ENCODE data around the gene GPHN.

Gene GPHN

DNA sequence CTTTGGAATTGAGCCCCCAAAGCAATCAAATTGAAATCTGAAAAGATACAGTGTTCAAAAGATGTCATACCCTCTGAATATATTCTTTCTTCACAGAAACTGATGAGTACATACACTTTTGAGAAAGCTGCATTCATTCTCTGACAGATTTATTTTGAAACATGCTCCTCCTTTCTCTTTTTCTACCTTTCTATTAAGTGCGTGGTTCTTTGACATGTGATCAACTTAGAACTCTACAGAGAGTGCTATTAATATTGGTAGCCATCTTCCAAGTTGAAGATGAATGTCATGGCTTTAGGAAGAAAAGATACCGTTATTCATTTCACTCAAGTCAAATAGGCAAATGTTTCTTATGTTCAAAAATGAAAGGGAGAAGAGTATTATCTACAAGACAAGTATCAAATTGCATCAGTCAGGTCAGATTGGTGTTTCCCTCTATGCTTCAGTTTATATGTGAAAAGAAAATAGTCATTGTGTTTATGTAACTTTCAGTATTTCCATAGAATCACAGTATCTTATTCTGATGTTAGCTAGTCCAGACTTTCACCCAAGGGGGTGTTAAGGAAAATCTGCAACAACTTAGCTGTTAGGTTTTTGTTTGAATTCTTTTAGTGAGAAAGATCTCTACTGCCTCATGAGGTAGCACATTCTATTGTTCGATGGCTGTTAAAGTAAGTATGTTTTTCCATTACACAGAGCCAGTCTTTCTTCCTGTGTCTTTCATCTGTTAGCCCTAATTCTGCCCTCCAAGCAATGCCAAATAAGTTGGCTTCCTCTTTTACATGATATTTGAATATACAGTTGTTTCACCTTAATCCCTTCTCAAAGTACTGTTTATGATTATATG, 625.9 kb downstream of the GPHN start:
- Histone ChIP-seq H2BK12ac (ENCODE audit: low read length) (no peak overlapping the region), H4K91ac (ENCODE audit: low read depth, low read length) (no peak overlapping the region), H3K4ac (ENCODE audit: low read depth, low read length) (no peak overlapping the region), H3K9me3 (ENCODE audit: insufficient read depth, low read depth, low read length) (no peaks in the 10 kb centered on the region), H3K9ac (ENCODE audit: low read length) (no peak overlapping the region), H3K79me2 (ENCODE audit: control insufficient read depth, insufficient read depth, low read length, poor library complexity) (no peaks in the 10 kb centered on the region), H3K23ac (ENCODE audit: low read length) (no peak overlapping the region), H3K36me3 (ENCODE audit: control insufficient read depth in 1 of 2, insufficient read depth in 2 of 2, low read length in 2 of 2) (no peaks in the 10 kb centered on the region), H2AFZ (ENCODE audit: insufficient read depth, low read length, poor library complexity) (no peak overlapping the region), H3K27me3 (ENCODE audit: insufficient read depth, low read length) (no peaks in the 10 kb centered on the region), H3K4me3 (ENCODE audit: low read depth, low read length) (no peak overlapping the region), H2BK120ac (ENCODE audit: insufficient read depth, low read length, poor library complexity) (no peak overlapping the region), H3K4me1 (ENCODE audit: control insufficient read depth in 1 of 2, insufficient read depth in 2 of 2, low read length in 2 of 2) (no peaks in the 10 kb centered on the region), H3K27ac (ENCODE audit: low read depth, low read length) (no peak overlapping the region), H3K14ac (ENCODE audit: low read length) (no peak overlapping the region), H3K4me2 (ENCODE audit: low read length) (no peak overlapping the region), H3K18ac (ENCODE audit: low read length) (no peak overlapping the region), H4K8ac (ENCODE audit: low read depth, low read length) (no peak overlapping the region), H2AK5ac (ENCODE audit: low read length) (no peak overlapping the region), H3K79me1 (ENCODE audit: low read length) (no peaks in the 10 kb centered on the region), H2BK5ac (ENCODE audit: low read depth, low read length, poor library complexity) (no peak overlapping the region), H4K12ac (ENCODE audit: low read depth, low read length) (no peak overlapping the region)
- no CpG with 5 or more reads among the region's 3 CpGs for WGBS (ENCODE audit: extremely low coverage, insufficient coverage, insufficient read length)
- no peak for DNase-seq

DNA sequence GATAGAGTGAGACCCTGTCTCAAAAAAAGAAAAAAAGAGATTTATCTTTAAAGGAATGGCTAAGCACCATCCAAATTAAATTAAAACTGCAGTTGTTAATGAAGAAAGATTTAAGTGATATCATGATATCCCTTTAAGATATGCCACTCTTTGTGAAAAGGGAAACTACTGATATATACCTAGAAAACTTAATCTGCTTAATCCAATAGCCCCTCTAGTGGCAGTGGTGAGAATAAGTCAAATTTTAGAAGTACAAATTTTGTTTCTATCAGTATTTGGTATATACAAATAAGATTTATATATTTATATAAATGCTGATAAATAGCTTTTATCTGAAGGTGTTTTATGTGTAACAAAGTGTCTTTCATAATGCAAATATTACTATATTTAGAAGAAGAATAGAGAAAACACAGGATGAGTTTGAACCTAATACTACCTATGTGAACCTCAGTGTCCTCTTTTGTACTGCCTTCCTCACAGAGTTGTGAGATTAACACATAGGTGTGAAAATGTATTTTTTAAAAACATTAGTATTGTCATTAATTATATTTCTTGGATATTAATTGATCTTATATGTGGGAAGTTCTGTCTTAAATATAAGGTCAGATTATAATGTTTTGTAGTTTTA, 629.9 kb downstream of the GPHN start:
- Histone ChIP-seq H3K79me2 (ENCODE audit: control insufficient read depth, insufficient read depth, low read length, poor library complexity) (no peaks in the 10 kb centered on the region), H3K23ac (ENCODE audit: low read length) (no peak overlapping the region), H3K27me3 (ENCODE audit: insufficient read depth, low read length) (no peaks in the 10 kb centered on the region), H4K8ac (ENCODE audit: low read depth, low read length) (no peak overlapping the region), H2BK12ac (ENCODE audit: low read length) (no peak overlapping the region), H2BK120ac (ENCODE audit: insufficient read depth, low read length, poor library complexity) (no peak overlapping the region), H2AFZ (ENCODE audit: insufficient read depth, low read length, poor library complexity) (no peak overlapping the region), H3K9me3 (ENCODE audit: insufficient read depth, low read depth, low read length) (no peaks in the 10 kb centered on the region), H2BK5ac (ENCODE audit: low read depth, low read length, poor library complexity) (no peak overlapping the region), H3K36me3 (ENCODE audit: control insufficient read depth in 1 of 2, insufficient read depth in 2 of 2, low read length in 2 of 2) (no peaks in the 10 kb centered on the region), H4K12ac (ENCODE audit: low read depth, low read length) (no peak overlapping the region), H3K4ac (ENCODE audit: low read depth, low read length) (no peak overlapping the region), H3K4me2 (ENCODE audit: low read length) (no peak overlapping the region), H3K79me1 (ENCODE audit: low read length) (no peaks in the 10 kb centered on the region), H3K4me3 (ENCODE audit: low read depth, low read length) (no peak overlapping the region), H3K14ac (ENCODE audit: low read length) (no peak overlapping the region), H3K18ac (ENCODE audit: low read length) (no peak overlapping the region), H2AK5ac (ENCODE audit: low read length) (no peak overlapping the region), H4K91ac (ENCODE audit: low read depth, low read length) (no peak overlapping the region), H3K9ac (ENCODE audit: low read length) (no peak overlapping the region), H3K27ac (ENCODE audit: low read depth, low read length) (no peak overlapping the region), H3K4me1 (ENCODE audit: control insufficient read depth in 1 of 2, insufficient read depth in 2 of 2, low read length in 2 of 2) (no peaks in the 10 kb centered on the region)
- peak in 1 of 2 donors; percentile 4 for DNase-seq

DNA sequence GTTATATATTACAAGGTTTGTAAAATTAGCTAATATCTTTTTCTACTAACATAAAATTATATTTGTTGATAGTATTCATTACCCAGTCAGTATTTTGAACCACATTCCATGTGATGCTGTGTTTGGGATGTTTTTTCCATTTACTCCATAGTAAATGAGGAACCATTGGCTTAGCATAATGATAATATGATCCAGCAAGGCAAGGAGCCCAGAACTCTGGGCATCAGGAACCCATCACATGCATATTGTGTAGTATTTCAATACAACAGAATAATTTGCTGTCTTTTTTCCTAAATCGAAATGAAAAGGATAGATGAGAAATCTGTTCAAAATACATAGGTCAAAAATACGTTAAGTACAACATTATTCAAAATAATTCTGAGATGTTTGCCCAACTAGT, 632.6 kb downstream of the GPHN start:
- Histone ChIP-seq H3K79me2 (ENCODE audit: control insufficient read depth, insufficient read depth, low read length, poor library complexity) (no peaks in the 10 kb centered on the region), H3K27ac (ENCODE audit: low read depth, low read length) (no peak overlapping the region), H4K91ac (ENCODE audit: low read depth, low read length) (no peak overlapping the region), H3K4me3 (ENCODE audit: low read depth, low read length) (no peak overlapping the region), H4K8ac (ENCODE audit: low read depth, low read length) (no peak overlapping the region), H3K18ac (ENCODE audit: low read length) (no peak overlapping the region), H3K27me3 (ENCODE audit: insufficient read depth, low read length) (no peaks in the 10 kb centered on the region), H3K4me2 (ENCODE audit: low read length) (no peak overlapping the region), H2AFZ (ENCODE audit: insufficient read depth, low read length, poor library complexity) (no peak overlapping the region), H3K79me1 (ENCODE audit: low read length) (no peaks in the 10 kb centered on the region), H3K9ac (ENCODE audit: low read length) (no peak overlapping the region), H4K12ac (ENCODE audit: low read depth, low read length) (no peak overlapping the region), H3K23ac (ENCODE audit: low read length) (no peak overlapping the region), H2BK5ac (ENCODE audit: low read depth, low read length, poor library complexity) (no peak overlapping the region), H2AK5ac (ENCODE audit: low read length) (no peak overlapping the region), H2BK12ac (ENCODE audit: low read length) (no peak overlapping the region), H3K4ac (ENCODE audit: low read depth, low read length) (no peak overlapping the region), H2BK120ac (ENCODE audit: insufficient read depth, low read length, poor library complexity) (no peak overlapping the region), H3K4me1 (ENCODE audit: control insufficient read depth in 1 of 2, insufficient read depth in 2 of 2, low read length in 2 of 2) (no peaks in the 10 kb centered on the region), H3K36me3 (ENCODE audit: control insufficient read depth in 1 of 2, insufficient read depth in 2 of 2, low read length in 2 of 2) (no peaks in the 10 kb centered on the region), H3K9me3 (ENCODE audit: insufficient read depth, low read depth, low read length) (no peaks in the 10 kb centered on the region), H3K14ac (ENCODE audit: low read length) (no peak overlapping the region)
- DNase-seq, result no peak
- WGBS (ENCODE audit: extremely low coverage, insufficient coverage, insufficient read length), result no CpG with 5 or more reads among the region's 2 CpGs

DNA sequence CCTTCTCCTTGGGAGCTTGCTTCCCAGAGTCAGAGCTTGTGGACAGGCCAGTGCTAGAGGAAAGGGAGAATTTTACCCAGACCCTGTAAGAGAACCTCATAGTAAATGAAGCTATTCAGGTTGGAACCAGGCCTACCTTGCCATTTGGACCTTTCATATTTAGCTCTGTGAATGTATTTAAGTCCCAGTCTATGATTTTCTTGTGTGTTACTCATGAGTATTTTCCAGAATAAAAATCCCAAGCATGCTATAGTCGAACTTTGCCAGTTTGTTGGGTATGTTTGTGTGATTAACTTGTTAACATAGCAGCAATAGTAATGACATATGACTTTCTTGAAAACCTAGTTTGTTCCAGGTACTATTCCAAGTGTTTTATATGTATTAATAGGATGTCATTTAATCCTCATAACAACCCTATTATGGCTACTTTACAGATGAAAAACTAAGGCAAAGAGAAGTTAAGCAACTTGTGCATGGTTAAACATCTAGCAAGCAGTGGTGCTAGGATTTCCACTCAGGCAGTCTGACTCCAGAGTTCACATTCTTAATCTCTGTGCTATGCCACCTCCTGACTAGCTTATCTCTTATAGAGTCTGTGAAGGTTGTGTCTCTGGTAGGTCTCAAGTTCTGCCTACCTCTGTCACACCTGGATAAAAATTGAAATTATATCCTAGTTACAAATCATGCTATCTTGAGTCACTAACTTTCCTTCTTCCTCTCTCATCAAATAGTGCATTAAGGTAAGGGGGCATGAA, 633.4 kb downstream of the GPHN start:
- no peak overlapping the region for H2BK5ac ChIP-seq (ENCODE audit: low read depth, low read length, poor library complexity)
- no peaks in the 10 kb centered on the region for H3K9me3 ChIP-seq (ENCODE audit: insufficient read depth, low read depth, low read length)
- DNase-seq, result no peak
- H3K27ac ChIP-seq (ENCODE audit: low read depth, low read length), result no peak overlapping the region
- no peaks in the 10 kb centered on the region for H3K4me1 ChIP-seq (ENCODE audit: control insufficient read depth in 1 of 2, insufficient read depth in 2 of 2, low read length in 2 of 2)
- no peak overlapping the region for H3K14ac ChIP-seq (ENCODE audit: low read length)
- no peak overlapping the region for H2BK12ac ChIP-seq (ENCODE audit: low read length)
- H3K27me3 ChIP-seq (ENCODE audit: insufficient read depth, low read length), result no peaks in the 10 kb centered on the region
- H2AK5ac ChIP-seq (ENCODE audit: low read length), result no peak overlapping the region
- no peak overlapping the region for H2BK120ac ChIP-seq (ENCODE audit: insufficient read depth, low read length, poor library complexity)
- no peaks in the 10 kb centered on the region for H3K36me3 ChIP-seq (ENCODE audit: control insufficient read depth in 1 of 2, insufficient read depth in 2 of 2, low read length in 2 of 2)
- H3K9ac ChIP-seq (ENCODE audit: low read length), result no peak overlapping the region
- no CpG with 5 or more reads among the region's 1 CpG for WGBS (ENCODE audit: extremely low coverage, insufficient coverage, insufficient read length)
- H3K18ac ChIP-seq (ENCODE audit: low read length), result no peak overlapping the region
- no peaks in the 10 kb centered on the region for H3K79me2 ChIP-seq (ENCODE audit: control insufficient read depth, insufficient read depth, low read length, poor library complexity)
- no peak overlapping the region for H4K12ac ChIP-seq (ENCODE audit: low read depth, low read length)
- no peak overlapping the region for H3K4ac ChIP-seq (ENCODE audit: low read depth, low read length)
- no peak overlapping the region for H3K4me3 ChIP-seq (ENCODE audit: low read depth, low read length)
- H3K23ac ChIP-seq (ENCODE audit: low read length), result no peak overlapping the region
- H3K4me2 ChIP-seq (ENCODE audit: low read length), result no peak overlapping the region
- no peaks in the 10 kb centered on the region for H3K79me1 ChIP-seq (ENCODE audit: low read length)
- no peak overlapping the region for H4K91ac ChIP-seq (ENCODE audit: low read depth, low read length)
- no peak overlapping the region for H4K8ac ChIP-seq (ENCODE audit: low read depth, low read length)
- no peak overlapping the region for H2AFZ ChIP-seq (ENCODE audit: insufficient read depth, low read length, poor library complexity)

All from trophoblast cell (in vitro differentiated cells and primary cell).